Mononuclear cell (primary cell): Measurements from ENCODE around the gene ZBTB11. TPM values are rescaled to one million over a fixed set of nuclear protein-coding genes. Genes with fewer than 3 reads are reported as not detected.
"Not testable (repeated sequence)": the region's sequence is repeated elsewhere in the genome, so short reads cannot be mapped to it uniquely, and the experiment has no call there.

Source experiments
- H3K27me3 ChIP-seq: 2 replicates; pipeline ENCODE4 v1.6.0; 2011; ENCODE audit warnings: low read length, control low read depth; ENCODE audit not compliant: insufficient read depth
- H3K4me1 ChIP-seq: 2 replicates; pipeline ENCODE4 v1.5.1; 2011; ENCODE audit warnings: mild to moderate bottlenecking, low read length, control low read depth; ENCODE audit not compliant: insufficient read depth
- H3K4me3 ChIP-seq: 2 replicates; pipeline ENCODE4 v1.5.1; 2011; ENCODE audit warnings: mild to moderate bottlenecking, low read length, moderate library complexity
- H3K9me3 ChIP-seq: 2 replicates; pipeline ENCODE4 v1.5.1; 2011; ENCODE audit warnings: low read depth, mild to moderate bottlenecking, control low read depth, low read length
- total RNA-seq: library from RNA; depleted of rRNA; stranded (reverse); fragments of >200 nt; gene quantifications from one replicate; pipeline ENCODE4 v1.2.3, GENCODE V29; 2012

ZBTB11 gene
- 96.2 TPM for total RNA-seq

GRCh38 chr3:101676765-101677435 lies at the start of gene ZBTB11:
ZBTB11 (minus strand) TSS chr3:101677132; CDS start chr3:101676914, 218 bp downstream.
- Histone ChIP-seq H3K9me3 (no peaks in the 10 kb centered on the region), H3K4me1 (peaks cover 29% of the 10 kb centered on the region), H3K4me3 (peak within 1 kb of the TSS; percentile 95), H3K27me3 (no peaks in the 10 kb centered on the region)

GRCh38 chr3:101725890-101726275 lies 49.0 kb upstream of the ZBTB11 start:
- H3K4me1 ChIP-seq: peaks cover 40% of the 10 kb centered on the region
- peak overlapping the region; percentile 98 for H3K4me3 ChIP-seq
- no peaks in the 10 kb centered on the region for H3K27me3 ChIP-seq
- no peaks in the 10 kb centered on the region for H3K9me3 ChIP-seq

DNA sequence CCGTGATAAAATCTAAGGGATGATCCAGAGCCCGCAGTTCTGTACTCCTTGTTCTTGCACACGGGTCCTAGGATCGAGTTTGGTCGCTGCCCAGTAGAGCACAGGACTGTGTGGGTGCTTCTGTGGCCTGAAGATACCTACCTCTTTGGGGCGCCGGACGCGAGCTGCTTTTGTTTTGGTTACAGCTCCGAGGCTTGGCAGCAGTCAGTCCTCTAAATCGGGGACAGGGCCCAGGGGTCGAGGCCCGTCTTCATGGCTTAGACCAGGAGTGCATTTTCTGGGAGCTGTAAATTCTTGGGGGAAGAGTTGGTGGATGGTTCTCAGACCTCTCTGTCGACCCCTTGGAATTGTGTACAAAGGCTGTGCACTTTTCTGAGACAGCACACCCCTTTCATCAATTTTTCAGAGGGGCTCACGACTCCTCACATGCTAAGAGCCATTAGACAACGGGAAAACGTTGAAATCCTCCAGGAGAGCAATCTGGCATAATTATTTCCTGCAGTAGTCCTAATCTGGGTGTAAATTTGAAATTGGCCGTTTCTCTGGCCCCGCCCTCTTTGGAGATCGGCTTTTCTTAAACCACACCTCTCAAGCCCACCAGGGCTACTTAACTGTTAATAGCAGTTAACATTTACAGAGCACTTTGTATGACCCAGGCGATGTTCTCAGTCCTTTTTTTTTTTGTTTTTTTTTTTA lies 48.4 kb upstream of the ZBTB11 start:
- H3K4me3 ChIP-seq: peak overlapping the region; percentile 98
- no peaks in the 10 kb centered on the region for H3K27me3 ChIP-seq
- no peaks in the 10 kb centered on the region for H3K9me3 ChIP-seq
- peaks cover 45% of the 10 kb centered on the region for H3K4me1 ChIP-seq

DNA sequence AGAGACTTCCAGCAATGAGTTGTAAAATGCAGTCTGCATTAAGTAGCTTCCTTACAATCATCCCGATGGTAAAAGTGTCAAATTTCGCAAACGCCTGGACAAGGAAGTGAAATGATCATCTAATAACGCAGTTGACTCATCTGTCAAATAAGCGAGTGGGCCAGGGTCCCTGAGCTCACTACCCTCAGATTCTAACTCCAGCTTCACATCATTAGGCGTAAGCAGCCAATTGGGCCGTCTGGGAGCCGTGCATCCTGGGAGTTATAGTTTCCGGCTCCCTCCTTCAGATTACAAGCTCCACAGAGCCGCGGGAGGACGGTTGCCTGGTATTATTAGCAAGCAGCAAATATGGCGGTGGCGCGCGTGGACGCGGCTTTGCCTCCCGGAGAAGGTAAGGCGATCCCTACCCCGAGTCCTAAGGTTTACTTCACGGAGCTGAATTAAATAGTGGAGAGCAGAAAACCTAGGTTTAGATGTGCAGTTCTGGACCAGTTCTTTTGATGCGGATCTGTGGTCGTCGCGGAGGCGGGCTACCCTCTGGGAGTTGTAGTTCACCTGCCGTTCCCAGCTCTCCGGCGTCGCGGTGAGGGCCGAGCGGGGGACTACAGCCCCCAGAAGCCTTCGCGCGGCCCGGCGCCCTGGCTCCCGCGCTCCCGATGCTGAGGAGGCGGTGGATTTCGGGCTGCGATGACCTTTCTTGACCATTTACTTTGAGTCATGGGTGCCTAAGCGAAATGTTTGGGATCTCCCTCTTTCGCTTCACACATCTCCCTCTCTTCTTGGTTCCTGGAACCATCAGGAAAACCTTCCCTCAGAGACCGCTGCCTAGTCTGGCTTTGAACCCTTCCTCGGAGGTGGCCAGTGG lies 47.6 kb upstream of the ZBTB11 start, which contains the start of gene CEP97:
Gene CEP97, plus strand, starts transcription at position 286 of the 865 bp plus-strand sequence. Its CDS starts 63 bp downstream, at position 349.
- Histone ChIP-seq H3K4me3 (peak within 1 kb of the TSS; percentile 98), H3K9me3 (no peaks in the 10 kb centered on the region), H3K4me1 (peaks cover 49% of the 10 kb centered on the region), H3K27me3 (no peaks in the 10 kb centered on the region)

- no peak overlapping the region for H3K4me3 ChIP-seq
- no peaks in the 10 kb centered on the region for H3K27me3 ChIP-seq
- peaks cover 52% of the 10 kb centered on the region for H3K4me1 ChIP-seq
- no peaks in the 10 kb centered on the region for H3K9me3 ChIP-seq
These were observed 45.7 kb upstream of the ZBTB11 start for GRCh38 chr3:101722394-101723173.

DNA sequence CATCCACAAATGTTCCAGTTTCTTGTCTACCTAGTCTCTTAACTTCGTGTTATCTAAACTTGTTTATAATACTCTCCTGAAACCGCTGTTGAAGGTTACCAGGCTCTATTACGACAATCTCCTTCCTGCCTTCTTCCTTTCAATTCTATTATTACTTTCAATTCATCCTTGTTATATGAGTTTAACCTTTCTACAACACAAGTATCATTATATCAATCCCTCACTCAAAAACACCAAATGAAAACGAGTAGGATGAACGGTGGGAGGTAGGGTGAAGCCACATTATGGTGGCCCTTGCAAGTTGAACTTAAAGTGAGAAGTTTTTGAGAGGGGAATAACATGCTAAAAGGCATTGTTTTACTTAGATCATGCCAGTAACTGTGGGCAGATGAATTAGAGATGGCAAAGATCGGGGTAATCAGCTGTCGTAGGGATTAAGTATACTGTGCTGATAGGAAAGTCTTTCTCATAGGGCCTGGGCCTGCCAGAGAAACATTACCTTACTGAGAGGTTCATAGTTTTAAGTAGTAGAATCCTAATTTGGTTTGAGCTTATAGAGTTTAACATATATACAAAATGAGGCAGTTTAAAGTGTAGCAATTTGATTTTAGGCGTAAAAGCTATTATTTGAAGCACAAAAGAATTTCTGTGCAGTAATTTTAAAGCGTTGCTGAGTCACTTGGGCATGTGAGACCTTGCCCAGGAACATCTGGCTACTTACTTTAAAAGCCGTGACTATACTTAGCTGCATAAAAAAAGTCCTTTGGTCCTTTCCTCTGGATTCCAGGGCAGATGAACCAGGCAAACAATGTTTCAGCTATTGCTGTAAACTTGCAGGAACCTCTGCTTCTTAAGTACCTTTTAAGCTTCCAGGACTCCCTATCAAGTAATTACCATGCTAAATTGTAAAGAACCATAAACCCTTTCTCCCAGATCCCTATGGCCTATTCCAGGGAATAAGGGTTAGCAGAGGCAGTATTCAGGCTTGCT lies 44.2 kb upstream of the ZBTB11 start:
- Histone ChIP-seq H3K9me3 (no peaks in the 10 kb centered on the region), H3K4me3 (no peak overlapping the region), H3K27me3 (no peaks in the 10 kb centered on the region), H3K4me1 (peaks cover 52% of the 10 kb centered on the region)

DNA sequence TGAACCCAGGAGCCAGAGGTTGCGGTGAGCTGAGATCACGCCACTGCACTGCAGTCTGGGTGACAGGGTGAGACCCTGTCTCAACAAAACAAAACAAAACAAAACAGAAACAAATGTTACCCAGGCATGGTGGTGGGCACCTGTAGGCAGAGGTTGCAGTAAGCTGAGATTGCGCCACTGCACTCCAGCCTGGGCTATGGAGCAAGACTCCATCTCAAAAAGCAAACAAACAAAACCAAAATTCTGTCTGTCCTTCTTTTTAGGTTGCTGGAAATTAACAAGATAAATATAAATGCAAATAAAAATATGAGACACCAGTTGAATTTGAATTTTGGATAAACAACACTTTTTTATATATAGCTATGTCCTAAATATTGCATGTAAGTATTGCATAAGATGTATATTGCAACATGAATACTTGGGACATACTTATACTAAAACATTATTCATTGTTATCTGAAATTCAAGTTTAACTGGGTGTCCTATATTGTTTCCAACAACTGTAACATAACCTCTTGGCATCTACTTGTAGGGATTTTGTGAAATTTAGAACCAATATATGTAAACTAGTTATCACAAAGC lies 42.8 kb upstream of the ZBTB11 start:
- H3K9me3 ChIP-seq: no peaks in the 10 kb centered on the region
- H3K4me1 ChIP-seq: peaks cover 43% of the 10 kb centered on the region
- H3K4me3 ChIP-seq: no peak overlapping the region
- H3K27me3 ChIP-seq: no peaks in the 10 kb centered on the region

DNA sequence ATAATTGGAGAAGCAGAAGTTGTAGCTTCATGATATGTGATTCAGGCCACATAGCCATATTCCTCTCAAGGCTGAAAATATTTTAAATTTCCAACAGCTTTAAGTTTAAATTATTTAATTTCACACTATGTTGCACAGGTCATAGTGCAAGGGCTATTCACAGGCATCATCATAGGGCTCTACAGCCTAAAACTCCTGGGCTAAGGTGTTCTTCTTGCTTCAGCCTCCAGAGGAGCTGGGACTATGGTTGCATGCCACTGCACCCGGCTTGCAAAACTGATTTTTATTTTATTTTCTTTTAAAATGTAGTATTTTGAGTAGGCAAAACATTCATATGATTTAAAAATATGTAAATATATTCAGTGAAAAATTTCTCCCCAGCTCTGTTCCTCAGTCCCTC lies 41.5 kb upstream of the ZBTB11 start:
- no peaks in the 10 kb centered on the region for H3K27me3 ChIP-seq
- H3K9me3 ChIP-seq: no peaks in the 10 kb centered on the region
- no peak overlapping the region for H3K4me3 ChIP-seq
- H3K4me1 ChIP-seq: peaks cover 35% of the 10 kb centered on the region

- Histone ChIP-seq H3K9me3 (no peaks in the 10 kb centered on the region), H3K4me3 (no peak overlapping the region), H3K27me3 (no peaks in the 10 kb centered on the region)
These were observed 32.2 kb upstream of the ZBTB11 start for GRCh38 chr3:101709126-101709525.

GRCh38 chr3:101704639-101705038 lies 27.7 kb upstream of the ZBTB11 start:
- H3K9me3 ChIP-seq, H3K4me1 ChIP-seq, H3K27me3 ChIP-seq, H3K4me3 ChIP-seq: not testable (repeated sequence)

More at GRCh38 chr3:101709126-101709525, 32.2 kb upstream of the ZBTB11 start:
- no peaks in the 10 kb centered on the region for H3K4me1 ChIP-seq

DNA sequence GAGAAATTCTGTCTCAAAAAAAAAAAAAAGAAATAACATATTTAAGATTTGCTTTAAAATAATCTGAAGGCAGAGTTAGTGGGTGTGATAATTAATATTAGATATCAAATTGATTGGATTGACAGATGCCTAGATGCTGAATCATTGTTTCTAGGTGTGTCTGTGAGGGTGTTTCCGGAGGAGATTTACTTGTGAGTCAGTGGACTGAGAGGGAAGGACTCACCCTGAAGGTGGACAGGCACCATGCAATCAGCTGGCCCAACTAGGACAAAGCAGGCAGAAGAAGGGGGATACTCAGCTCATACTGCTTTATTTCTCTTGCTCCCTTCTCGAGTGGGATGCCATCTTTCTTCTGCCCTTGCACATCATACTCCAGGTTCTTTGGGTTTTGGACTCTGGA lies 26.2 kb upstream of the ZBTB11 start:
- no peak overlapping the region for H3K4me3 ChIP-seq
- no peaks in the 10 kb centered on the region for H3K27me3 ChIP-seq
- no peaks in the 10 kb centered on the region for H3K9me3 ChIP-seq
- no peaks in the 10 kb centered on the region for H3K4me1 ChIP-seq

GRCh38 chr3:101702726-101703125 lies 25.8 kb upstream of the ZBTB11 start:
- Histone ChIP-seq H3K4me1 (no peaks in the 10 kb centered on the region), H3K27me3 (no peaks in the 10 kb centered on the region), H3K4me3 (no peak overlapping the region), H3K9me3 (no peaks in the 10 kb centered on the region)
